WTC11 (cell line): ENCODE results near the gene MCIDAS.

Experiments used
- CTCF ChIP-seq: fragments of 200-600 bp; IDR thresholded peaks from 2 replicates; pipeline ENCODE4 v1.8.0; 2022; ENCODE audit warnings: antibody characterized with exemption
- E2F4 ChIP-seq: sonication (generic); formaldehyde crosslinking; IDR thresholded peaks from 2 replicates; pipeline ENCODE4 v1.8.1; 2022; ENCODE audit warnings: low read depth, mild to moderate bottlenecking, moderate library complexity, missing genetic modification reagents, borderline replicate concordance
- FOXP1 ChIP-seq: sonication (generic); formaldehyde crosslinking; IDR thresholded peaks from 2 replicates; pipeline ENCODE4 v1.8.0; 2022; ENCODE audit warnings: missing genetic modification reagents, mild to moderate bottlenecking, moderate library complexity, borderline replicate concordance
- NR2C2 ChIP-seq: sonication (generic); formaldehyde crosslinking; IDR thresholded peaks from 2 replicates; pipeline ENCODE4 v1.8.0; 2022; ENCODE audit warnings: mild to moderate bottlenecking, missing genetic modification reagents
- PRDM15 ChIP-seq: sonication (generic); formaldehyde crosslinking; IDR thresholded peaks from 2 replicates; pipeline ENCODE4 v1.8.0; 2022; ENCODE audit warnings: missing genetic modification reagents
- USF1 ChIP-seq: sonication (generic); formaldehyde crosslinking; IDR thresholded peaks from 2 replicates; pipeline ENCODE4 v1.8.0; 2022; ENCODE audit warnings: mild to moderate bottlenecking, missing genetic modification reagents

- TF ChIP-seq NR2C2 (no peak), USF1 (CRISPR knock-in tag) (no peak), CTCF (no peak), FOXP1 (no peak), E2F4 (CRISPR knock-in tag) (no peak), PRDM15 (CRISPR knock-in tag) (peak; percentile 61)
Measured at GRCh38 chr5:55227664-55228430, 732 bp upstream of the MCIDAS start.
